ENCODE measurements around the gene GTF3C4. TPM values are rescaled to one million over a fixed set of nuclear protein-coding genes. Genes with fewer than 3 reads are reported as not detected.
A peak's percentile ranks its signal among the peaks of the same experiment; 100 is the strongest.

GTF3C4 gene
- total and polyA plus RNA-seq, 10 donors: 1.8 to 11.7 (median 10.5) TPM

DNA sequence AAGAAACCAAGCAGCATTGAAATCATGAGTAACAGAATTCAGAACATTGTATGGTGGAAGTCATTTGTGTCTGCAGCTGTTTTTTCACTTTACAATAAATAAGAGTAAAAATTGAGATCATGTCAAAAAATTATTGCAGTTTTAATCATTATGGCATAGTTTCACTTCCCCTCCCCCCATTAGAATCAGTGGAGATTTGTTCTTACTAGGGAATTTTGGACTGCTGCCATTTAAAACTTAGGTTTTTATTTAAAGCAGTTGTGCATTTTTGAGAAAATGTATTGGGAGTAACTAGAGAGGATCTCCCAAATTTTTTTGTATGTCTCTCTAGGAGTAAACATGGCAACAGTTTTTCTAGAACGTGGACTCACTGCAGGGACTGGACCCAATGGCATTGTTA, 20.4 kb downstream of the GTF3C4 start:
- 88 to 94% (median 91%) methylated on average over 1 of the region's 1 CpG for WGBS, 5 donors
- intact Hi-C loops (cut with DNase I; ENCODE audit: low total_unique reads): loop anchor here (10.0 kb wide), 1 partner anchor 114 kb away; no protein-coding TSS in a partner anchor

GRCh38 chr9:132694144-132694543, 23.9 kb downstream of the GTF3C4 start:
- Histone ChIP-seq H3K27ac (no peak overlapping the region), H3K9me3 (peaks cover 3 to 40% (median 32%) of the 10 kb centered on the region in 8 donors), H3K4me3 (no peak overlapping the region), H3K27me3 (replicated peaks in 1 of 7) (no peaks in the 10 kb centered on the region), H3K4me1 (no peaks in the 10 kb centered on the region), H3K36me3 (peaks cover 0 to 40% (median 16%) of the 10 kb centered on the region in 6 donors)
- TF ChIP-seq POLR2AphosphoS5 (IDR thresholded peaks at IDR 0.05): no peak
- TF ChIP-seq, protein P1, sequence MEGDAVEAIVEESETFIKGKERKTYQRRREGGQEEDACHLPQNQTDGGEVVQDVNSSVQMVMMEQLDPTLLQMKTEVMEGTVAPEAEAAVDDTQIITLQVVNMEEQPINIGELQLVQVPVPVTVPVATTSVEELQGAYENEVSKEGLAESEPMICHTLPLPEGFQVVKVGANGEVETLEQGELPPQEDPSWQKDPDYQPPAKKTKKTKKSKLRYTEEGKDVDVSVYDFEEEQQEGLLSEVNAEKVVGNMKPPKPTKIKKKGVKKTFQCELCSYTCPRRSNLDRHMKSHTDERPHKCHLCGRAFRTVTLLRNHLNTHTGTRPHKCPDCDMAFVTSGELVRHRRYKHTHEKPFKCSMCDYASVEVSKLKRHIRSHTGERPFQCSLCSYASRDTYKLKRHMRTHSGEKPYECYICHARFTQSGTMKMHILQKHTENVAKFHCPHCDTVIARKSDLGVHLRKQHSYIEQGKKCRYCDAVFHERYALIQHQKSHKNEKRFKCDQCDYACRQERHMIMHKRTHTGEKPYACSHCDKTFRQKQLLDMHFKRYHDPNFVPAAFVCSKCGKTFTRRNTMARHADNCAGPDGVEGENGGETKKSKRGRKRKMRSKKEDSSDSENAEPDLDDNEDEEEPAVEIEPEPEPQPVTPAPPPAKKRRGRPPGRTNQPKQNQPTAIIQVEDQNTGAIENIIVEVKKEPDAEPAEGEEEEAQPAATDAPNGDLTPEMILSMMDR (IDR thresholded peaks at IDR 0.05 in 8 of 11, conservative IDR thresholded peaks at IDR 0.05 in 3 of 11): peak in 2 of 11 experiments; percentile 8 to 13
- no peak for TF ChIP-seq POLR2A (IDR thresholded peaks at IDR 0.05)
- intact Hi-C loops (cut with DNase I; ENCODE audit: low total_unique reads): loop anchor here (10.0 kb wide), 1 partner anchor 111 kb away; no protein-coding TSS in a partner anchor
- no peak for DNase-seq
- WGBS, 5 donors: 13 to 26% (median 22%) methylated on average over 2 of the region's 2 CpGs

More for the DNA sequence above, 20.4 kb downstream of the GTF3C4 start:
- peaks cover 0 to 75% (median 42%) of the 10 kb centered on the region in 6 donors for H3K36me3 ChIP-seq
- no peaks in the 10 kb centered on the region for H3K27me3 ChIP-seq (replicated peaks in 1 of 7)
- H3K27ac ChIP-seq: no peak overlapping the region
- peaks cover 0 to 5% (median 0%) of the 10 kb centered on the region in 8 donors for H3K9me3 ChIP-seq
- no peaks in the 10 kb centered on the region for H3K4me1 ChIP-seq
- no peak for DNase-seq
- TF ChIP-seq POLR2A (IDR thresholded peaks at IDR 0.05) (no peak), POLR2AphosphoS5 (IDR thresholded peaks at IDR 0.05) (no peak)
- TF ChIP-seq, protein P1 (IDR thresholded peaks at IDR 0.05 in 8 of 11, conservative IDR thresholded peaks at IDR 0.05 in 3 of 11): no peak
- no peak overlapping the region for H3K4me3 ChIP-seq

DNA sequence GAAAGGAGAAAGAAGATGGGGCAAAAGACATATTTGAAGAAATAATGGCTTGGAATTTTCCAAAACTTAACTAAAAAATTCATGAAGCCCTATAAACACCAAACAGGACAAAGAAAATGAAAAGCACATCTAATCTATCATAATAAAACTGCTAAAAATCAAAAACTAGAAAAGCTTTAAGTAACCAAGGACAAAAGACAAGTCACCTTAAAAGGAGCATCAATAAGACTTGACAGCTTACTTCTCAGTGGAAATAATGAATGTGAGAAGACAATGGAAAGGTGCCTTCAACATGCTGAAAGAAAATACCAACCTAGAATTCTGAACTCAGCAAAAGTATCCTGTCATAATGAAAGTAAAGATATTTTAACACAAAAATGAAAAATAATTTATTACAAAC, 27.0 kb downstream of the GTF3C4 start:
- intact Hi-C loops (cut with DNase I; ENCODE audit: low total_unique reads): loop anchor here (10.0 kb wide), 1 partner anchor 108 kb away; no protein-coding TSS in a partner anchor
- H3K36me3 ChIP-seq: peaks cover 0 to 10% (median 0%) of the 10 kb centered on the region in 6 donors

GRCh38 chr9:132698989-132699388, 28.7 kb downstream of the GTF3C4 start:
- DNase-seq: no peak
- intact Hi-C loops (cut with DNase I; ENCODE audit: low total_unique reads): loop anchor here (10.0 kb wide), 1 partner anchor 106 kb away; no protein-coding TSS in a partner anchor
- H3K27ac ChIP-seq: no peak overlapping the region
- H3K36me3 ChIP-seq: no peaks in the 10 kb centered on the region
- H3K4me3 ChIP-seq: no peak overlapping the region
- TF ChIP-seq POLR2AphosphoS5 (IDR thresholded peaks at IDR 0.05): no peak
- no peak for TF ChIP-seq POLR2A (IDR thresholded peaks at IDR 0.05)
- TF ChIP-seq, protein P1 (IDR thresholded peaks at IDR 0.05 in 8 of 11, conservative IDR thresholded peaks at IDR 0.05 in 3 of 11): no peak
- WGBS, 5 donors: 27 to 50% (median 31%) methylated on average over 4 of the region's 4 CpGs
- H3K27me3 ChIP-seq (replicated peaks in 1 of 7): peaks cover 0 to 11% (median 0%) of the 10 kb centered on the region in 7 donors
- no peaks in the 10 kb centered on the region for H3K4me1 ChIP-seq
- H3K9me3 ChIP-seq: peaks cover 3 to 40% (median 32%) of the 10 kb centered on the region in 8 donors

More for the DNA sequence above, 27.0 kb downstream of the GTF3C4 start:
- DNase-seq: no peak
- H3K4me3 ChIP-seq: no peak overlapping the region
- TF ChIP-seq, protein P1 (IDR thresholded peaks at IDR 0.05 in 8 of 11, conservative IDR thresholded peaks at IDR 0.05 in 3 of 11): no peak
- TF ChIP-seq POLR2AphosphoS5 (IDR thresholded peaks at IDR 0.05) (no peak), POLR2A (IDR thresholded peaks at IDR 0.05) (no peak)
- peaks cover 0 to 5% (median 0%) of the 10 kb centered on the region in 7 donors for H3K27me3 ChIP-seq (replicated peaks in 1 of 7)
- H3K9me3 ChIP-seq: peaks cover 3 to 40% (median 32%) of the 10 kb centered on the region in 8 donors
- H3K27ac ChIP-seq: no peak overlapping the region
- no peaks in the 10 kb centered on the region for H3K4me1 ChIP-seq

Measured in spleen (tissue), 11 donors.